SU-DHL-6 (cell line): ENCODE results near the gene GSG1.
"Not testable (repeated sequence)": the region's sequence is repeated elsewhere in the genome, so short reads cannot be mapped to it uniquely, and the experiment has no call there.

Experiments used
- H2AFZ ChIP-seq: fragments of 200-600 bp; sonication (generic); 2 replicates; pipeline ENCODE4 v1.6.1; 2014; ENCODE audit warnings: low read depth, mild to moderate bottlenecking, moderate library complexity, mixed read lengths, antibody characterized with exemption, low read length; ENCODE audit not compliant: severe bottlenecking
- H3F3A ChIP-seq: fragments of 200-600 bp; shearing (Covaris generic); 2 replicates; pipeline ENCODE4 v1.6.0; 2016; ENCODE audit warnings: antibody characterized with exemption, mild to moderate bottlenecking; ENCODE audit not compliant: insufficient read depth
- H3K27ac ChIP-seq: fragments of 200-600 bp; sonication (generic); 2 replicates; pipeline ENCODE4 v1.5.1; 2016; ENCODE audit warnings: low read depth, mild to moderate bottlenecking, low read length, moderate library complexity, mixed read lengths
- H3K27me3 ChIP-seq: fragments of 200-600 bp; sonication (generic), shearing (Covaris generic); 2 replicates; pipeline ENCODE4 v1.6.0; 2014; ENCODE audit warnings: mild to moderate bottlenecking, low read length
- H3K36me3 ChIP-seq: fragments of 200-600 bp; sonication (generic); 2 replicates; pipeline ENCODE4 v1.6.1; 2014; ENCODE audit warnings: mild to moderate bottlenecking, low read length, mixed read lengths
- H3K4me2 ChIP-seq: fragments of 300-600, 200-600 bp; shearing (Covaris generic), sonication (generic); 2 replicates; pipeline ENCODE4 v1.6.0; 2014; ENCODE audit warnings: low read length, low read depth, mild to moderate bottlenecking; ENCODE audit not compliant: poor library complexity, severe bottlenecking
- H3K4me3 ChIP-seq: fragments of 200-600 bp; sonication (generic); 2 replicates; pipeline ENCODE4 v1.5.1; 2014; ENCODE audit warnings: antibody characterized with exemption, low read length, mild to moderate bottlenecking, mixed read lengths; ENCODE audit not compliant: insufficient read depth, poor library complexity, severe bottlenecking
- H3K79me2 ChIP-seq: fragments of 200-600 bp; sonication (generic); 2 replicates; pipeline ENCODE4 v1.6.1; 2014; ENCODE audit warnings: mild to moderate bottlenecking, low read length, moderate library complexity; ENCODE audit not compliant: insufficient read depth
- H3K9ac ChIP-seq: fragments of 200-600 bp; sonication (generic); 2 replicates; pipeline ENCODE4 v1.7.0; 2014; ENCODE audit warnings: mild to moderate bottlenecking, low read length
- H3K9me2 ChIP-seq: fragments of 200-600 bp; sonication (generic); replicated peaks from 2 replicates; pipeline ENCODE4 v1.6.1; 2014; ENCODE audit warnings: low read length; ENCODE audit not compliant: insufficient read depth
- H3K9me3 ChIP-seq: fragments of 200-600 bp; sonication (generic); 2 replicates; pipeline ENCODE4 v1.6.1; 2014; ENCODE audit warnings: low read length, mixed read lengths; ENCODE audit not compliant: insufficient read depth
- H4K20me1 ChIP-seq: fragments of 200-600 bp; sonication (generic); 2 replicates; pipeline ENCODE4 v1.6.1; 2014; ENCODE audit warnings: low read depth, mild to moderate bottlenecking, antibody characterized with exemption, low read length, moderate library complexity, mixed read lengths
- EZH2phosphoT487 ChIP-seq: fragments of 200-600 bp; sonication (generic), shearing (Covaris generic); conservative IDR thresholded peaks from 2 replicates; pipeline ENCODE4 v1.6.1; 2018; ENCODE audit warnings: mild to moderate bottlenecking, antibody characterized with exemption, low read length, moderate library complexity, mixed read lengths
- TF ChIP-seq, protein P1 (sequence below): fragments of 200-600 bp; sonication (generic); IDR thresholded peaks from one replicate; pipeline ENCODE4 v1.5.1; 2017; ENCODE audit warnings: antibody characterized with exemption, mild to moderate bottlenecking, low read length, moderate library complexity; ENCODE audit not compliant: insufficient read depth, poor library complexity, severe bottlenecking

The GSG1 gene

GRCh38 chr12:13084898-13085640, 18.4 kb downstream of the GSG1 start:
- Histone ChIP-seq H2AFZ (no peak overlapping the region), H3K36me3 (no peaks in the 10 kb centered on the region), H3K9ac (no peak overlapping the region), H3K4me3 (no peak overlapping the region), H3K27me3 (no peaks in the 10 kb centered on the region), H3K9me3 (no peaks in the 10 kb centered on the region), H3K4me2 (no peak overlapping the region), H3F3A (no peaks in the 10 kb centered on the region), H3K27ac (no peak overlapping the region), H3K79me2 (no peaks in the 10 kb centered on the region), H3K9me2 (no peaks in the 10 kb centered on the region), H4K20me1 (no peaks in the 10 kb centered on the region)
- TF ChIP-seq, protein P1, sequence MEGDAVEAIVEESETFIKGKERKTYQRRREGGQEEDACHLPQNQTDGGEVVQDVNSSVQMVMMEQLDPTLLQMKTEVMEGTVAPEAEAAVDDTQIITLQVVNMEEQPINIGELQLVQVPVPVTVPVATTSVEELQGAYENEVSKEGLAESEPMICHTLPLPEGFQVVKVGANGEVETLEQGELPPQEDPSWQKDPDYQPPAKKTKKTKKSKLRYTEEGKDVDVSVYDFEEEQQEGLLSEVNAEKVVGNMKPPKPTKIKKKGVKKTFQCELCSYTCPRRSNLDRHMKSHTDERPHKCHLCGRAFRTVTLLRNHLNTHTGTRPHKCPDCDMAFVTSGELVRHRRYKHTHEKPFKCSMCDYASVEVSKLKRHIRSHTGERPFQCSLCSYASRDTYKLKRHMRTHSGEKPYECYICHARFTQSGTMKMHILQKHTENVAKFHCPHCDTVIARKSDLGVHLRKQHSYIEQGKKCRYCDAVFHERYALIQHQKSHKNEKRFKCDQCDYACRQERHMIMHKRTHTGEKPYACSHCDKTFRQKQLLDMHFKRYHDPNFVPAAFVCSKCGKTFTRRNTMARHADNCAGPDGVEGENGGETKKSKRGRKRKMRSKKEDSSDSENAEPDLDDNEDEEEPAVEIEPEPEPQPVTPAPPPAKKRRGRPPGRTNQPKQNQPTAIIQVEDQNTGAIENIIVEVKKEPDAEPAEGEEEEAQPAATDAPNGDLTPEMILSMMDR, result no peak
- no peak for TF ChIP-seq EZH2phosphoT487

DNA sequence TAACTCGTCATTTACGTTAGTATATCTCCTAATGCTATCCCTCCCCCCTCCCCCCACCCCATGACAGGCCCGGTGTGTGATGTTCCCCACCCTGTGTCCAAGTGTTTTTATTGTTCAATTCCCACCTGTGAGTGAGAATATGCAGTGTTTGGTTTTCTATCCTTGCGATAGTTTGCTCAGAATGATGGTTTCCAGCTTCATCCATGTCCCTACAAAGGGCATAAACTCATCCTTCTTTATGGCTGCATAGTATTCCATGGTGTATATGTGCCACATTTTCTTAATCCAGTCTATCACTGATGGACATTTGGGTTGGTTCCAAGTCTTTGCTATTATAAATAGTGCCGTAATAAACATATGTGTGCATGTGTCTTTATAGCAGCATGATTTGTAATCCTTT, 19.8 kb downstream of the GSG1 start:
- not testable (repeated sequence) for H3K4me3 ChIP-seq, H3F3A ChIP-seq, H3K9ac ChIP-seq, H3K36me3 ChIP-seq, H3K79me2 ChIP-seq, H4K20me1 ChIP-seq, H3K9me3 ChIP-seq, H3K27ac ChIP-seq, H3K9me2 ChIP-seq, H2AFZ ChIP-seq, H3K4me2 ChIP-seq, H3K27me3 ChIP-seq

GRCh38 chr12:13082861-13083260, 20.6 kb downstream of the GSG1 start:
- Histone ChIP-seq H3K27me3 (no peaks in the 10 kb centered on the region), H4K20me1 (no peaks in the 10 kb centered on the region), H3K9ac (no peak overlapping the region), H3K4me2 (no peak overlapping the region), H2AFZ (no peak overlapping the region), H3F3A (no peaks in the 10 kb centered on the region), H3K9me2 (no peaks in the 10 kb centered on the region), H3K79me2 (no peaks in the 10 kb centered on the region), H3K27ac (no peak overlapping the region), H3K36me3 (no peaks in the 10 kb centered on the region), H3K9me3 (no peaks in the 10 kb centered on the region), H3K4me3 (no peak overlapping the region)
- TF ChIP-seq, protein P1, result no peak
- no peak for TF ChIP-seq EZH2phosphoT487

- no peak overlapping the region for H2AFZ ChIP-seq
- no peaks in the 10 kb centered on the region for H3K27me3 ChIP-seq
- TF ChIP-seq EZH2phosphoT487, result no peak
- TF ChIP-seq, protein P1, result no peak
- H3K9me2 ChIP-seq, result no peaks in the 10 kb centered on the region
- no peaks in the 10 kb centered on the region for H4K20me1 ChIP-seq
- no peak overlapping the region for H3K4me3 ChIP-seq
- H3K4me2 ChIP-seq, result no peak overlapping the region
- no peak overlapping the region for H3K27ac ChIP-seq
- no peaks in the 10 kb centered on the region for H3K79me2 ChIP-seq
- H3F3A ChIP-seq, result no peaks in the 10 kb centered on the region
- H3K9me3 ChIP-seq, result no peaks in the 10 kb centered on the region
- H3K36me3 ChIP-seq, result no peaks in the 10 kb centered on the region
- H3K9ac ChIP-seq, result no peak overlapping the region
Measured at GRCh38 chr12:13080266-13080665, 23.2 kb downstream of the GSG1 start.
